ENCODE measurements around the gene MOGAT3. TPM values are rescaled to one million over a fixed set of nuclear protein-coding genes. Genes with fewer than 3 reads are reported as not detected.
"Not testable (repeated sequence)": the region's sequence is repeated elsewhere in the genome, so short reads cannot be mapped to it uniquely, and the experiment has no call there.

Gene MOGAT3
- total and polyA plus RNA-seq, 8 donors: 1.7 to 2.3 TPM; not detected in 6

DNA sequence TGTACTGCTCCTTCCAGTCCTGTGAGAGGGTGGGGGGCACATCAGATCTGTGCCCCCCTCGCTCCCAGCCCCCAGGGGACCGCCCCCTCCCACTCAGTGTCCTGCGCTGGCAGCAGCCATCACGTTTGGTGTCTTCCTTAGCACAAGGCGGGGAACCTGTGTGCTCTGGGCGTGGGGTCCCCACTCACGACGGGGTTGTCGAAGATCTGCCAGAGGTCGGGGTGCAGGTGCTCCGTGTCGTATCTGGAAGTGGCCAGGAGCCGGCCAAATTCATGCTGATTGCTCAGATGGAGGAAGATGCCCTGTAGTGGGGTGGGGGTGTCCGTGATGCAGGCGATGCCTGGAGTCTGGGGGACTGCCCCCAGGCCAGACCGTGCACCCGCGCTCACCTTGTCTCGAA lies 9.3 kb upstream of the MOGAT3 start:
- Histone ChIP-seq H3K4me3 (no peak overlapping the region), H3K27ac (no peak overlapping the region), H3K4me1 (peaks cover 0 to 7% (median 0%) of the 10 kb centered on the region in 4 donors), H3K36me3 (peaks cover 55 to 95% (median 94%) of the 10 kb centered on the region in 4 donors), H3K27me3 (no peaks in the 10 kb centered on the region), H3K9me3 (no peaks in the 10 kb centered on the region)
- 90 to 94% (median 93%) methylated on average over 14 to 19 of the region's 19 CpGs for WGBS, 5 donors
- TF ChIP-seq, protein P1, sequence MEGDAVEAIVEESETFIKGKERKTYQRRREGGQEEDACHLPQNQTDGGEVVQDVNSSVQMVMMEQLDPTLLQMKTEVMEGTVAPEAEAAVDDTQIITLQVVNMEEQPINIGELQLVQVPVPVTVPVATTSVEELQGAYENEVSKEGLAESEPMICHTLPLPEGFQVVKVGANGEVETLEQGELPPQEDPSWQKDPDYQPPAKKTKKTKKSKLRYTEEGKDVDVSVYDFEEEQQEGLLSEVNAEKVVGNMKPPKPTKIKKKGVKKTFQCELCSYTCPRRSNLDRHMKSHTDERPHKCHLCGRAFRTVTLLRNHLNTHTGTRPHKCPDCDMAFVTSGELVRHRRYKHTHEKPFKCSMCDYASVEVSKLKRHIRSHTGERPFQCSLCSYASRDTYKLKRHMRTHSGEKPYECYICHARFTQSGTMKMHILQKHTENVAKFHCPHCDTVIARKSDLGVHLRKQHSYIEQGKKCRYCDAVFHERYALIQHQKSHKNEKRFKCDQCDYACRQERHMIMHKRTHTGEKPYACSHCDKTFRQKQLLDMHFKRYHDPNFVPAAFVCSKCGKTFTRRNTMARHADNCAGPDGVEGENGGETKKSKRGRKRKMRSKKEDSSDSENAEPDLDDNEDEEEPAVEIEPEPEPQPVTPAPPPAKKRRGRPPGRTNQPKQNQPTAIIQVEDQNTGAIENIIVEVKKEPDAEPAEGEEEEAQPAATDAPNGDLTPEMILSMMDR (IDR thresholded peaks at IDR 0.05): no peak
- TF ChIP-seq POLR2A (IDR thresholded peaks at IDR 0.05) (no peak), EP300 (IDR thresholded peaks at IDR 0.05) (no peak), POLR2AphosphoS5 (IDR thresholded peaks at IDR 0.05) (no peak)
- intact Hi-C loops (cut with DNase I; ENCODE audit: low total_unique reads): no loop called here
- no peak for DNase-seq

DNA sequence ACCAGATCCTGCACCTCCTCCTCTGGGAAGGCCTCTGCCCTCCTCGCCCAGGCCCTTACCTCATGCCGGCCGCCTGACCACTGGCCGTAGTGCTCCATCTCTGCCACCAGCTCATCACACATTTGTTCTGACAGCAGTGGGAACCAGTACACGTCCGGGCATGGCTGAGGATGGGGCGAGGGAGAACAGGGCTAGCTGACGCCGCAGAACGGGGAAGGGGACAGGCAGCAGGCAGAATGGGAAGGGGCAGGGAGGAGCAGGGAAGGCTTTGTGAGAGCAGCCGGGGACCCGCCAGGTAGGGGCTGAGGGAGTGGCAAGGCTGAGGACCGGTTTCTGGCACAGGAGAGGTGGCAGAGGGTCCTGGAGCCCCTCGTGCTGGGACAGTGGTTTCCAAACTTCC lies 8.0 kb upstream of the MOGAT3 start:
- intact Hi-C loops (cut with DNase I; ENCODE audit: low total_unique reads): no loop called here
- H3K27ac ChIP-seq: no peak overlapping the region
- no peak overlapping the region for H3K4me3 ChIP-seq
- DNase-seq: no peak
- WGBS, 5 donors: 89 to 96% (median 92%) methylated on average over 14 of the region's 14 CpGs
- H3K9me3 ChIP-seq: no peaks in the 10 kb centered on the region
- H3K4me1 ChIP-seq: no peaks in the 10 kb centered on the region
- TF ChIP-seq, protein P1 (IDR thresholded peaks at IDR 0.05): no peak
- TF ChIP-seq POLR2AphosphoS5 (IDR thresholded peaks at IDR 0.05): no peak
- TF ChIP-seq EP300 (IDR thresholded peaks at IDR 0.05): no peak
- no peak for TF ChIP-seq POLR2A (IDR thresholded peaks at IDR 0.05)
- H3K27me3 ChIP-seq: peaks cover 0 to 4% (median 0%) of the 10 kb centered on the region in 3 donors
- H3K36me3 ChIP-seq: peaks cover 49 to 82% (median 81%) of the 10 kb centered on the region in 4 donors

DNA sequence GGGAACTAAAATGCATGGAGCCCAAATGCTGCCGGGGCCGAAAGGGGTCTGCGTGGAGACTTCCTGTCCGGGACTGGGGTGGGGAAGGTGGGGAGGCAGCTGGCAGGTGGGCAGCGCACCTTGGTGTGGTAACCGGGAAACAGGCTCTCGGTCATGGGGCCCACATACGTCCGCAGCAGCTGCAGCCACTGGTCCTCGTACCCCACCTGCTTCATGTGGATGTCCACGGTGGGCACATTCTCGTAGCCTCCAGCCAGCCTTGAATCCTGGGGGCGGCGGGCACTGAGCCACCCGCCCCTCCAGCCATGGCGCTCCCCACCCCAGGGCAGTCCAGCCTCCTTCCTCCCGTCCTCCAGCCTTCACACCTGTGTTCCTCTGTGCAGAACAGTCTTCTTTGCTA lies 6.6 kb upstream of the MOGAT3 start:
- Histone ChIP-seq H3K36me3 (peaks cover 41 to 68% (median 68%) of the 10 kb centered on the region in 4 donors), H3K4me3 (no peak overlapping the region), H3K4me1 (no peaks in the 10 kb centered on the region), H3K9me3 (no peaks in the 10 kb centered on the region), H3K27me3 (peaks cover 0 to 17% (median 6%) of the 10 kb centered on the region in 3 donors), H3K27ac (no peak overlapping the region)
- no peak for DNase-seq
- TF ChIP-seq, protein P1 (IDR thresholded peaks at IDR 0.05): no peak
- TF ChIP-seq POLR2AphosphoS5 (IDR thresholded peaks at IDR 0.05) (no peak), EP300 (IDR thresholded peaks at IDR 0.05) (no peak), POLR2A (IDR thresholded peaks at IDR 0.05) (no peak)
- intact Hi-C loops (cut with DNase I; ENCODE audit: low total_unique reads): no loop called here
- 84 to 94% (median 93%) methylated on average over 8 to 17 of the region's 17 CpGs for WGBS, 5 donors

DNA sequence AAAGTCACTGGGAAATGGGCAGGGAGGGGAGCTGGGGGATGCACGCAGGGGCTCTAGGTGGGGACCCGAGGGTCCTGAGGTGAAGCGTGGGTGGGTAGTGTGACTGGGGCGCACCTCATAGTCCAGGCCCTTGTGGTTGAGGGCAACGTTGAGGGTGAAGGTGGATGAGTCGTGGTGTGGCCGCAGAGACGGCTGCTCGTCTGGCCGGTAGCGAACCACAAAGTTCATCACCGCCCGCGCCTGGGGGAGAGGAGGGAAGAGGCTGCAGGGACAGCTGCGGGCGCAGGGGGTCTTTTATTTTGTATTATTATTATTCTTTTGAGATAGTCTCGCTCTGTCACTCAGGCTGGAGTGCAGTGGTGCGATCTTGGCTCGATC lies 5.8 kb upstream of the MOGAT3 start:
- peaks cover 33 to 60% (median 60%) of the 10 kb centered on the region in 4 donors for H3K36me3 ChIP-seq

DNA sequence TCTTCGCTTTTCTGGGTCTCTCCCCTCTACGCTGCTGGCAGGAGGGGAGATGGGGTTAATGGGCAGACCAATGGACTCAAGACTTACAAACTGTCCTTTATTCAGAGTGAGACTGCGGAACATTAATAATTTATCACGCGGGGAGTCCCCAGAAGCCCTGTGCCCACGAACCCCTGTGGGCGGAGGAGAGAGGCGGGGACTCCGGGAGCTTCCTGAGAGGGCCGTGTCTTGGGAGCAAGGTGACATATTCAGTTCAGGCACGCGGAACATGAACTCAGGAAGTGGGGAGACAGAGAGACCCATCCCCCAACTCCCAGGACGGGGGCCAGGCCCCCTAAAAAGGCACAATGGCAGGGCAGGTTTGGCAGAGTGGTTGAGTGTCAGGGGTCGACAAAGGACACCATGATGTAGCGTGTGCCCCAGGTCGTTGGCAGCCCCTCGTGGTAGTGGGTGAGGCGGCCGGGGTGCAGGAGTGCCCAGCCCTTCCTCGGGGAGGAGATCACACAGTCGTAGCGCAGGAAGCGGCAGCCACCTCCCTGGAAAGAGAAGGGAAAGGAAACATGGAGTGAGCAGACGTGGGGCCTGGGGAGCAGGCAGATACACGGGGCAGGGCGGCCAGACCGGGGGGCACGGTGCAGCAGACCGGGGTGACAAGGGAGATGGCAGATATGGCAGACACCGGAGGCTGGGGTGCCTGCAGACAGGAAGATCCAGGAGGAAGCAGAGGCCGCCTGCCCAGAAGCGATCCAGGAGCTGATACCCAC lies 5.2 kb upstream of the MOGAT3 start:
- WGBS, 5 donors: 85 to 90% (median 86%) methylated on average over 31 to 32 of the region's 32 CpGs
- no peaks in the 10 kb centered on the region for H3K9me3 ChIP-seq
- no peak overlapping the region for H3K27ac ChIP-seq
- DNase-seq: no peak
- intact Hi-C loops (cut with DNase I; ENCODE audit: low total_unique reads): no loop called here
- TF ChIP-seq, protein P1 (IDR thresholded peaks at IDR 0.05): no peak
- TF ChIP-seq POLR2AphosphoS5 (IDR thresholded peaks at IDR 0.05) (no peak), POLR2A (IDR thresholded peaks at IDR 0.05) (no peak), EP300 (IDR thresholded peaks at IDR 0.05) (no peak)
- H3K27me3 ChIP-seq: peaks cover 0 to 31% (median 19%) of the 10 kb centered on the region in 3 donors
- H3K4me3 ChIP-seq: no peak overlapping the region
- peaks cover 27 to 55% (median 54%) of the 10 kb centered on the region in 4 donors for H3K36me3 ChIP-seq
- H3K4me1 ChIP-seq: peaks cover 11 to 13% (median 13%) of the 10 kb centered on the region in 4 donors

More for the DNA sequence above, 5.8 kb upstream of the MOGAT3 start:
- no peak for DNase-seq
- Histone ChIP-seq H3K4me3 (no peak overlapping the region), H3K9me3 (no peaks in the 10 kb centered on the region), H3K27ac (no peak overlapping the region), H3K27me3 (peaks cover 0 to 25% (median 14%) of the 10 kb centered on the region in 3 donors), H3K4me1 (peaks cover 6 to 7% (median 7%) of the 10 kb centered on the region in 4 donors)
- 81 to 91% (median 87%) methylated on average over 19 of the region's 19 CpGs for WGBS, 5 donors
- TF ChIP-seq POLR2AphosphoS5 (IDR thresholded peaks at IDR 0.05): no peak
- no peak for TF ChIP-seq POLR2A (IDR thresholded peaks at IDR 0.05)
- intact Hi-C loops (cut with DNase I; ENCODE audit: low total_unique reads): no loop called here

DNA sequence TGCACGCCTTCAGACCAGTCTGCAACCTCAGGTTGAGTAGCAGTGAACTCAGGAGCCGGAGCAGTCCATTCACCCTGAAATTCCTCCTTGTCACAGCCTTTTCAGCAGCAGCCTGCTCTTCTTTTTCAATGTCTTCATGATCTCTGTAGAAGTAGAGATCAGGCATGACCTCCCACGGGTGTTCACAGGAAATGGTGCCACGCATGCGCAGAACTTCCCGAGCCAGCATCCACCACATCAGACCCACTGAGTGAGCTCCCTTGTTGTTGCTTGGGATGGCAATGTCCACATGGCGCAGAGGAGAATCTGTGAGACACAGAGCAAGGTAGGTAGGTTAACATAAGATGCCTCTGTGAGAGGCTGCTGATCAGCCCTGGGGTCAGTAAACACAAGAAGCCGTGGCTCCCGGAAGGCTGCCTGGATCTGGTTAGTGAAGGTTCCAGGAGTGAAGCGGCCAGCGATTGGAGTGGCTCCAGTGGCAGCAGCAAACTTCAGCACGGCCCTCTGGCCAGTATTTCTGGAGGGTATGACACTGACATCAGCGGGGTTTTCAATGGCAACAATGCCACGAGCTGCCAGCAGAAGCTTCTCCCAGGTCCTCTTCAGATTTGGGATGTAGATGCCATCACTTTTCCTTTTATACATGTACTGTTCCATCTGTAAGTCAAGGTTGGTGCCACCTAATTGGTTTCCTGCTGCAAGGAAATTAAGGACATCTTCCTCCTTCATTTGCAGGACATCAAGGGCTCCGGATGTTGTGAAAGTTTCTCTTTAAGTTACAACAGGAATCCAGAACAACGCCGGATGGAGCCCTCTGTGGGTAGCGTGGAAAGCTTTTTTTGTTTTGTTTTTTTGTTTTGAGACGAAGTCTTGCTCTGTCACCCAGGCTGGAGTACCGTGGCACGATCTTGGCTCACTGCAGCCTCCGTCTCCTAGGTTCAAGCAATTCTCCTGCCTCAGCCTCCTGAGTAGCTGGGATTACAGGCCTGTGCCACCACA lies 3.2 kb upstream of the MOGAT3 start:
- WGBS, 5 donors: 56 to 73% (median 67%) methylated on average over 18 to 22 of the region's 22 CpGs
- Histone ChIP-seq H3K4me1 (peaks cover 11 to 18% (median 16%) of the 10 kb centered on the region in 4 donors), H3K36me3 (peaks cover 7 to 34% (median 33%) of the 10 kb centered on the region in 4 donors), H3K27me3 (peaks cover 0 to 51% (median 28%) of the 10 kb centered on the region in 3 donors)
- H3K27ac ChIP-seq; DNase-seq; H3K4me3 ChIP-seq; intact Hi-C loops (cut with DNase I; ENCODE audit: low total_unique reads); H3K9me3 ChIP-seq: not testable (repeated sequence)

Data from stomach (tissue), 9 donors.